ENCODE data around the gene TMEM150A.

- TF ChIP-seq, protein P1, sequence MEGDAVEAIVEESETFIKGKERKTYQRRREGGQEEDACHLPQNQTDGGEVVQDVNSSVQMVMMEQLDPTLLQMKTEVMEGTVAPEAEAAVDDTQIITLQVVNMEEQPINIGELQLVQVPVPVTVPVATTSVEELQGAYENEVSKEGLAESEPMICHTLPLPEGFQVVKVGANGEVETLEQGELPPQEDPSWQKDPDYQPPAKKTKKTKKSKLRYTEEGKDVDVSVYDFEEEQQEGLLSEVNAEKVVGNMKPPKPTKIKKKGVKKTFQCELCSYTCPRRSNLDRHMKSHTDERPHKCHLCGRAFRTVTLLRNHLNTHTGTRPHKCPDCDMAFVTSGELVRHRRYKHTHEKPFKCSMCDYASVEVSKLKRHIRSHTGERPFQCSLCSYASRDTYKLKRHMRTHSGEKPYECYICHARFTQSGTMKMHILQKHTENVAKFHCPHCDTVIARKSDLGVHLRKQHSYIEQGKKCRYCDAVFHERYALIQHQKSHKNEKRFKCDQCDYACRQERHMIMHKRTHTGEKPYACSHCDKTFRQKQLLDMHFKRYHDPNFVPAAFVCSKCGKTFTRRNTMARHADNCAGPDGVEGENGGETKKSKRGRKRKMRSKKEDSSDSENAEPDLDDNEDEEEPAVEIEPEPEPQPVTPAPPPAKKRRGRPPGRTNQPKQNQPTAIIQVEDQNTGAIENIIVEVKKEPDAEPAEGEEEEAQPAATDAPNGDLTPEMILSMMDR (IDR thresholded peaks at IDR 0.05): no peak
- no peak for TF ChIP-seq RFX5 (IDR thresholded peaks at IDR 0.05)
- TF ChIP-seq, protein P2, sequence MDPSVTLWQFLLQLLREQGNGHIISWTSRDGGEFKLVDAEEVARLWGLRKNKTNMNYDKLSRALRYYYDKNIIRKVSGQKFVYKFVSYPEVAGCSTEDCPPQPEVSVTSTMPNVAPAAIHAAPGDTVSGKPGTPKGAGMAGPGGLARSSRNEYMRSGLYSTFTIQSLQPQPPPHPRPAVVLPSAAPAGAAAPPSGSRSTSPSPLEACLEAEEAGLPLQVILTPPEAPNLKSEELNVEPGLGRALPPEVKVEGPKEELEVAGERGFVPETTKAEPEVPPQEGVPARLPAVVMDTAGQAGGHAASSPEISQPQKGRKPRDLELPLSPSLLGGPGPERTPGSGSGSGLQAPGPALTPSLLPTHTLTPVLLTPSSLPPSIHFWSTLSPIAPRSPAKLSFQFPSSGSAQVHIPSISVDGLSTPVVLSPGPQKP (IDR thresholded peaks at IDR 0.05; ENCODE audit: low read depth, low read length): no peak
- TF ChIP-seq ZC3H11A (IDR thresholded peaks at IDR 0.05): no peak
- no peak for TF ChIP-seq ZFP36 (IDR thresholded peaks at IDR 0.05; ENCODE audit: borderline replicate concordance, partially characterized antibody)
- TF ChIP-seq POLR2A (IDR thresholded peaks at IDR 0.05; ENCODE audit: low read length): no peak
- TF ChIP-seq SREBF2 (IDR thresholded peaks at IDR 0.05): no peak
Measured at GRCh38 chr2:85596486-85597143, 5.9 kb downstream of the TMEM150A start.
